ENCODE results near the gene GFRA1. TPM values are rescaled to one million over a fixed set of nuclear protein-coding genes. Genes with fewer than 3 reads are reported as not detected.
A peak's percentile ranks its signal among the peaks of the same experiment; 100 is the strongest.

The GFRA1 gene
- polyA plus RNA-seq, 3 donors: not detected

DNA sequence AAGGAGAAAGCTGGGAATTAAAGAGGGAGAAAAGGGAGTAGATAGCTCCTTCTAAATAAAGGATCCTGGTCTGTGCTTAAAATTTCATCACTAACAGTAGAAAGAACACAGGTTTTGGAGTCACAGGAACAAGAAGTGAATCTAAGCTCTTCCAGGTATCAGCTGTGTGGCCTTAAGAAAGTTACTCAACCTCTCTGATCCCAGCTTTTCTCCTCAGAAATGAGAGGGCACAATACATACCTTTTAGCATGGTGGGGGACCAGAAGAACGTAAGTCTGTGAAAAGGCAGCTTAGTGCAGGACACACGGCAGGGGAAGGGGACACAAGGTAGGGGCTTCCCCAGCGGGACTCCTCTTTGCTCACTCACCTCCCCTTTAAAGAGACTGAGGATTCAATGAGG lies 13.4 kb downstream of the GFRA1 start:
- Histone ChIP-seq H3K9me3 (replicated peaks in 1 of 2; ENCODE audit: control insufficient read depth in 1 of 2, insufficient read depth in 1 of 2, low read length in 2 of 2) (no peaks in the 10 kb centered on the region), H3K27me3 (ENCODE audit: control insufficient read depth in 2 of 2, insufficient read depth in 2 of 2, low read length in 2 of 2) (no peaks in the 10 kb centered on the region), H3K9ac (ENCODE audit: insufficient read depth, low read length, poor library complexity, severe bottlenecking) (no peak overlapping the region), H3K36me3 (replicated peaks in 1 of 2; ENCODE audit: control insufficient read depth in 1 of 2, insufficient read depth in 2 of 2, low read length in 2 of 2) (no peaks in the 10 kb centered on the region), H4K20me1 (ENCODE audit: insufficient read depth, low read length) (no peaks in the 10 kb centered on the region), H3K4me1 (ENCODE audit: control insufficient read depth in 1 of 2, insufficient read depth in 2 of 2, low read length in 2 of 2) (no peaks in the 10 kb centered on the region), H3K4me3 (replicated peaks in 1 of 3; ENCODE audit: low read depth in 2 of 3, low read length in 3 of 3) (no peak overlapping the region), H2AFZ (ENCODE audit: insufficient read depth, low read depth, low read length, poor library complexity, severe bottlenecking) (no peak overlapping the region), H3K27ac (ENCODE audit: low read depth in 1 of 2, low read length in 2 of 2) (no peak overlapping the region), H3K79me2 (ENCODE audit: insufficient read depth, low read length) (no peaks in the 10 kb centered on the region), H3K4me2 (replicated peaks; ENCODE audit: extremely low read depth, low read length, poor library complexity, severe bottlenecking) (no peak overlapping the region)
- no peak overlapping the region for H3K27ac Mint-ChIP-seq
- peaks cover 0 to 8% (median 5%) of the 10 kb centered on the region in 3 donors for H3K27me3 Mint-ChIP-seq (ENCODE audit: low read depth in 3 of 3)
- no CpG with 5 or more reads among the region's 3 CpGs for WGBS (ENCODE audit: insufficient coverage)
- H3K9me3 Mint-ChIP-seq: peaks cover 0 to 1% (median 0%) of the 10 kb centered on the region in 7 donors
- intact Hi-C loops (cut with micrococcal nuclease): no loop called here
- DNase-seq: no peak
- H3K4me1 Mint-ChIP-seq: no peaks in the 10 kb centered on the region
- H3K4me3 Mint-ChIP-seq: no peak overlapping the region
- H3K36me3 Mint-ChIP-seq: no peaks in the 10 kb centered on the region
- TF ChIP-seq CTCF (IDR thresholded peaks at IDR 0.05): no peak

GRCh38 chr10:116257785-116258184 lies 15.2 kb downstream of the GFRA1 start:
- no peaks in the 10 kb centered on the region for H3K4me1 Mint-ChIP-seq
- Histone ChIP-seq H3K27me3 (ENCODE audit: control insufficient read depth in 2 of 2, insufficient read depth in 2 of 2, low read length in 2 of 2) (no peaks in the 10 kb centered on the region), H3K4me3 (replicated peaks in 1 of 3; ENCODE audit: low read depth in 2 of 3, low read length in 3 of 3) (no peak overlapping the region), H3K4me2 (replicated peaks; ENCODE audit: extremely low read depth, low read length, poor library complexity, severe bottlenecking) (no peak overlapping the region), H3K27ac (ENCODE audit: low read depth in 1 of 2, low read length in 2 of 2) (no peak overlapping the region), H3K9me3 (replicated peaks in 1 of 2; ENCODE audit: control insufficient read depth in 1 of 2, insufficient read depth in 1 of 2, low read length in 2 of 2) (no peaks in the 10 kb centered on the region), H3K4me1 (ENCODE audit: control insufficient read depth in 1 of 2, insufficient read depth in 2 of 2, low read length in 2 of 2) (no peaks in the 10 kb centered on the region), H3K79me2 (ENCODE audit: insufficient read depth, low read length) (no peaks in the 10 kb centered on the region), H3K9ac (ENCODE audit: insufficient read depth, low read length, poor library complexity, severe bottlenecking) (no peak overlapping the region), H4K20me1 (ENCODE audit: insufficient read depth, low read length) (no peaks in the 10 kb centered on the region), H2AFZ (ENCODE audit: insufficient read depth, low read depth, low read length, poor library complexity, severe bottlenecking) (no peak overlapping the region), H3K36me3 (replicated peaks in 1 of 2; ENCODE audit: control insufficient read depth in 1 of 2, insufficient read depth in 2 of 2, low read length in 2 of 2) (no peaks in the 10 kb centered on the region)
- intact Hi-C loops (cut with micrococcal nuclease): no loop called here
- 95% methylated on average over 2 of the region's 5 CpGs for WGBS (ENCODE audit: insufficient coverage)
- H3K4me3 Mint-ChIP-seq: no peak overlapping the region
- peak overlapping the region in 1 of 7 donors; percentile 25 for H3K27ac Mint-ChIP-seq
- no peak for TF ChIP-seq CTCF (IDR thresholded peaks at IDR 0.05)
- no peak for DNase-seq
- H3K36me3 Mint-ChIP-seq: no peaks in the 10 kb centered on the region
- peaks cover 0 to 1% (median 0%) of the 10 kb centered on the region in 7 donors for H3K9me3 Mint-ChIP-seq
- peaks cover 0 to 8% (median 5%) of the 10 kb centered on the region in 3 donors for H3K27me3 Mint-ChIP-seq (ENCODE audit: low read depth in 3 of 3)

Measured in CD14-positive monocyte (primary cell).